Activated naive CD8-positive, alpha-beta T cell (primary cell): Measurements from ENCODE around the gene KLRF2.

ENCODE experiments used
- H3K27ac Mint-ChIP-seq: one replicate; pipeline ENCODE4 v1.8.0; 2021; ENCODE audit warnings: mixed read lengths
- H3K27me3 Mint-ChIP-seq: one replicate; pipeline ENCODE4 v1.8.0; 2021; ENCODE audit warnings: mixed read lengths
- H3K36me3 Mint-ChIP-seq: one replicate; pipeline ENCODE4 v1.8.0; 2021; ENCODE audit warnings: mixed read lengths
- H3K4me1 Mint-ChIP-seq: one replicate; pipeline ENCODE4 v1.8.0; 2021; ENCODE audit warnings: low read depth, mixed read lengths
- H3K4me3 Mint-ChIP-seq: one replicate; pipeline ENCODE4 v1.8.0; 2021; ENCODE audit warnings: mild to moderate bottlenecking, mixed read lengths
- H3K9me3 Mint-ChIP-seq: one replicate; pipeline ENCODE4 v1.8.0; 2021; ENCODE audit warnings: low read depth, mixed read lengths

Gene KLRF2

GRCh38 chr12:9881246-9881645, at the start of gene KLRF2:
Gene KLRF2 (plus strand): TSS chr12:9881489. CDS start chr12:9881596, 107 bp downstream.
- Mint-ChIP-seq H3K27ac (peak within 1 kb of the TSS; percentile 30), H3K4me3 (no peak within 1 kb of the TSS), H3K4me1 (peaks cover 12% of the 10 kb centered on the region), H3K27me3 (no peaks in the 10 kb centered on the region), H3K36me3 (no peaks in the 10 kb centered on the region), H3K9me3 (no peaks in the 10 kb centered on the region)

- H3K4me3 Mint-ChIP-seq: no peak overlapping the region
- H3K9me3 Mint-ChIP-seq: no peaks in the 10 kb centered on the region
- no peaks in the 10 kb centered on the region for H3K36me3 Mint-ChIP-seq
- no peaks in the 10 kb centered on the region for H3K27me3 Mint-ChIP-seq
- H3K4me1 Mint-ChIP-seq: no peaks in the 10 kb centered on the region
- H3K27ac Mint-ChIP-seq: no peak overlapping the region
These were observed 49.6 kb upstream of the KLRF2 start for GRCh38 chr12:9831720-9832119.

GRCh38 chr12:9843407-9843806, 37.9 kb upstream of the KLRF2 start:
- no peak overlapping the region for H3K27ac Mint-ChIP-seq
- H3K4me3 Mint-ChIP-seq: no peak overlapping the region
- H3K9me3 Mint-ChIP-seq: peaks cover 20% of the 10 kb centered on the region
- peaks cover 13% of the 10 kb centered on the region for H3K36me3 Mint-ChIP-seq
- H3K4me1 Mint-ChIP-seq: no peaks in the 10 kb centered on the region
- no peaks in the 10 kb centered on the region for H3K27me3 Mint-ChIP-seq

- peaks cover 22% of the 10 kb centered on the region for H3K4me1 Mint-ChIP-seq
- no peak overlapping the region for H3K27ac Mint-ChIP-seq
- no peaks in the 10 kb centered on the region for H3K27me3 Mint-ChIP-seq
- no peak overlapping the region for H3K4me3 Mint-ChIP-seq
- peaks cover 24% of the 10 kb centered on the region for H3K9me3 Mint-ChIP-seq
- H3K36me3 Mint-ChIP-seq: peaks cover 38% of the 10 kb centered on the region
These were observed 32.4 kb upstream of the KLRF2 start for GRCh38 chr12:9848899-9849298.

GRCh38 chr12:9851050-9851449, 30.2 kb upstream of the KLRF2 start:
- H3K27me3 Mint-ChIP-seq: no peaks in the 10 kb centered on the region
- peaks cover 19% of the 10 kb centered on the region for H3K9me3 Mint-ChIP-seq
- H3K4me3 Mint-ChIP-seq: no peak overlapping the region
- H3K27ac Mint-ChIP-seq: no peak overlapping the region
- peaks cover 35% of the 10 kb centered on the region for H3K4me1 Mint-ChIP-seq
- H3K36me3 Mint-ChIP-seq: peaks cover 47% of the 10 kb centered on the region

- Mint-ChIP-seq H3K4me1 (peaks cover 41% of the 10 kb centered on the region), H3K4me3 (no peak overlapping the region), H3K9me3 (peaks cover 11% of the 10 kb centered on the region), H3K27me3 (no peaks in the 10 kb centered on the region), H3K27ac (no peak overlapping the region), H3K36me3 (peaks cover 43% of the 10 kb centered on the region)
These were observed 29.4 kb upstream of the KLRF2 start for GRCh38 chr12:9851927-9852326.

GRCh38 chr12:9856151-9856550, 25.1 kb upstream of the KLRF2 start:
- H3K27ac Mint-ChIP-seq: peak overlapping the region; percentile 70
- H3K36me3 Mint-ChIP-seq: peaks cover 47% of the 10 kb centered on the region
- H3K4me1 Mint-ChIP-seq: peaks cover 71% of the 10 kb centered on the region
- no peak overlapping the region for H3K4me3 Mint-ChIP-seq
- no peaks in the 10 kb centered on the region for H3K9me3 Mint-ChIP-seq
- H3K27me3 Mint-ChIP-seq: no peaks in the 10 kb centered on the region

- peaks cover 44% of the 10 kb centered on the region for H3K36me3 Mint-ChIP-seq
- H3K27me3 Mint-ChIP-seq: no peaks in the 10 kb centered on the region
- H3K9me3 Mint-ChIP-seq: no peaks in the 10 kb centered on the region
- peaks cover 75% of the 10 kb centered on the region for H3K4me1 Mint-ChIP-seq
- H3K4me3 Mint-ChIP-seq: no peak overlapping the region
- H3K27ac Mint-ChIP-seq: peak overlapping the region; percentile 13
These were observed 24.4 kb upstream of the KLRF2 start for GRCh38 chr12:9856894-9857293.

- Mint-ChIP-seq H3K27ac (peak overlapping the region; percentile 23), H3K9me3 (peaks cover 1% of the 10 kb centered on the region), H3K4me1 (peaks cover 73% of the 10 kb centered on the region), H3K27me3 (no peaks in the 10 kb centered on the region), H3K36me3 (peaks cover 35% of the 10 kb centered on the region), H3K4me3 (no peak overlapping the region)
These were observed 23.2 kb upstream of the KLRF2 start for GRCh38 chr12:9858135-9858534.

- H3K27ac Mint-ChIP-seq: peak overlapping the region; percentile 94
- H3K4me1 Mint-ChIP-seq: peaks cover 58% of the 10 kb centered on the region
- peaks cover 4% of the 10 kb centered on the region for H3K9me3 Mint-ChIP-seq
- peak overlapping the region; percentile 87 for H3K4me3 Mint-ChIP-seq
- peaks cover 14% of the 10 kb centered on the region for H3K36me3 Mint-ChIP-seq
- no peaks in the 10 kb centered on the region for H3K27me3 Mint-ChIP-seq
These were observed 16.2 kb upstream of the KLRF2 start for GRCh38 chr12:9864913-9865675.

GRCh38 chr12:9866860-9867269, 14.4 kb upstream of the KLRF2 start:
- no peaks in the 10 kb centered on the region for H3K27me3 Mint-ChIP-seq
- H3K4me3 Mint-ChIP-seq: peak overlapping the region; percentile 94
- peaks cover 11% of the 10 kb centered on the region for H3K36me3 Mint-ChIP-seq
- peaks cover 55% of the 10 kb centered on the region for H3K4me1 Mint-ChIP-seq
- peaks cover 4% of the 10 kb centered on the region for H3K9me3 Mint-ChIP-seq
- H3K27ac Mint-ChIP-seq: peak overlapping the region; percentile 97

GRCh38 chr12:9867531-9867930, 13.8 kb upstream of the KLRF2 start:
- Mint-ChIP-seq H3K4me3 (peak overlapping the region; percentile 94), H3K4me1 (peaks cover 56% of the 10 kb centered on the region), H3K27me3 (no peaks in the 10 kb centered on the region), H3K27ac (peak overlapping the region; percentile 97), H3K9me3 (peaks cover 4% of the 10 kb centered on the region), H3K36me3 (peaks cover 11% of the 10 kb centered on the region)

- no peaks in the 10 kb centered on the region for H3K27me3 Mint-ChIP-seq
- peaks cover under 1% of the 10 kb centered on the region for H3K9me3 Mint-ChIP-seq
- H3K27ac Mint-ChIP-seq: peak overlapping the region; percentile 99
- H3K4me1 Mint-ChIP-seq: peaks cover 51% of the 10 kb centered on the region
- peaks cover 8% of the 10 kb centered on the region for H3K36me3 Mint-ChIP-seq
- H3K4me3 Mint-ChIP-seq: peak overlapping the region; percentile 86
These were observed 12.9 kb upstream of the KLRF2 start for GRCh38 chr12:9868311-9868801.

- Mint-ChIP-seq H3K9me3 (no peaks in the 10 kb centered on the region), H3K36me3 (peaks cover 2% of the 10 kb centered on the region), H3K4me1 (peaks cover 45% of the 10 kb centered on the region), H3K27me3 (no peaks in the 10 kb centered on the region), H3K27ac (peak overlapping the region; percentile 99), H3K4me3 (peak overlapping the region; percentile 86)
These were observed 12.4 kb upstream of the KLRF2 start for GRCh38 chr12:9868951-9869306.

- Mint-ChIP-seq H3K4me3 (peak within 1 kb of the TSS; percentile 86), H3K9me3 (no peaks in the 10 kb centered on the region), H3K36me3 (peaks cover 2% of the 10 kb centered on the region), H3K27ac (peak within 1 kb of the TSS; percentile 99), H3K27me3 (no peaks in the 10 kb centered on the region), H3K4me1 (peaks cover 40% of the 10 kb centered on the region)
These were observed 11.8 kb upstream of the KLRF2 start, which contains the start of gene CLEC2B for GRCh38 chr12:9869307-9870161. Gene CLEC2B (minus strand): TSS chr12:9869354.
